Activated CD4-positive, alpha-beta T cell treated with anti-CD3 and anti-CD28 coated beads, Interleukin-2, amount 50 U/mL, for 4 hours (primary cell): ENCODE measurements around the gene BICD1.
"Not testable (repeated sequence)": the region's sequence is repeated elsewhere in the genome, so short reads cannot be mapped to it uniquely, and the experiment has no call there.

Experiments used
- DNase-seq, 2 experiments: peaks; one replicate each; pipeline ENCODE4 v3.0.0-alpha.2; 2020

Gene BICD1

DNA sequence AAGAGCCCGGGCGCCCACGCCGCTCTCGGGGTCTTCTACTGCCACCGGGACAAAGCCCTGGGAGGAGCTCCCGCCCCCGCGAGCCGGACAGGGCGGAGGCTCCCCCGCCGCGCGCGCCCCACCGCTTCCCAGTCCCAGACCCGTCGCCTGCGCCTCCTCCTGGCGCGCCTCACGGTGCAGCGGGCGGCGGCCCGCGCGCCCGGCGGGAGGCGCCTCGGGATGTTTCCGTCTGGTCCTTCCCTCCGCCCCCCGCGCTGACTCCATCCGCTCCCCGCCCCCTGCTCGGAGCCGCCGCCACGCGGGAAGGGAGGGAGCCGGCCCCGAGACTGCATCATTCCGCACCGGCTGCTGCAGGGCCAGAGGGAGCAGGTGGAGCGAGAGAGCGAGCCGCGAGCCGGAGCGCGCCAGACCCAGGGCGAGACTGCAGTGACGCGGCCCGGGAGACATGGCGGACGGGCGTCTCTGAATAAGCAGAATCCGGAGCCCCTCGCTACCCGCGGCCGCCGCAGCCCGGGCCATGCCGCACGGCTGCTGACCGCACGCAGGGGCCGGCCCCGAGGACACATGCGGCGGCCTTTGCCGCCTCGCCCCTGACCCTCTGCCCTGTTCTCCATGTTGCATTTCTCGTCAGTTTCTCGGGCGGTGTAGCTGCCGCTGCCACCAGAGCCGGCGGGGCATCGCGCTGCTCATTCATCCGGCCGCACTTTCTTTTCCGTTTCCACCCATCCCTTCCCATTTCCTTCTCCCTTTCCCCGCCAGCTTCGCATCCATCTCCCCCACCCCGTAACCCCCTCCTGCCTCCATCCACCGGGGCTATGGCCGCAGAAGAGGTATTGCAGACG lies at the start of gene BICD1:
BICD1 (plus strand) TSS at position 331 of the 842 bp plus-strand sequence; CDS start at position 816, 485 bp downstream.
- peak; percentile 62 to 64 for DNase-seq

DNA sequence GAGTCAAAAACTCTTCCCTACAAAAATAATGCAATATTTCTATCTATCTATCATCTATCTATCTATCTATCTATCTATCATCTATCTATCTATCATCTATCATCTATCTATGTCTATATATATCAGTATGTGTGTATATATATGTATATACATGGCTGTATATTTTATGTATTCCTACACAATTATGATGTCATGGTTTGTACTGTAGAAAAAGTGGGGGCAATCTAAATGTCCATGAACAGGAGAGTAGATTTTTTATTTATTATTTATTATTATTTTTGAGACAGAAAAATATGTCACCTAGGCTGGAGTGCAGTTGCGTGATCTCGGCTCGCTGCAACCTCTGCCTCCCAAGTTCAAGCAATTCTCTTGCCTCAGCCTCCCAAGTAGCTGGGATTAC lies 45.6 kb upstream of the BICD1 start:
- DNase-seq = no peak

DNA sequence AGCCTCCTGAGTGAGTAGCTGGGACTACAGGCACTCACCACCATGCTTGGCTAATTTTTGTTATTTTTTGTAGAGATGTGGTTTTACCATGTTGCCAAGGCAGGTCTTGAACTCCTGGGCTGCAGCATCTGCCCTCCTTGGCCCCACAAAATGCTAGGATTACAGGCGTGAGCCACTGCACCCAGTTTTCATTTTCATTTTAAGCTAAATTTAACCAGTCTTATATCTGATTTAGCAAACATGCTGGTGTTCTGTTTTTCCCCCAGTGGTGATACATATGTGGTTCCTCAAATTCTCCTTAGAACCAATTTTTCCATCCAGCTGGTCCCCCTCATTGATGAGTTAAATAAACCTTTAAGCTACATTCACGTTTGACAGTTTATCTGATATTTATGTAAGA lies 43.8 kb upstream of the BICD1 start:
- no peak for DNase-seq

DNA sequence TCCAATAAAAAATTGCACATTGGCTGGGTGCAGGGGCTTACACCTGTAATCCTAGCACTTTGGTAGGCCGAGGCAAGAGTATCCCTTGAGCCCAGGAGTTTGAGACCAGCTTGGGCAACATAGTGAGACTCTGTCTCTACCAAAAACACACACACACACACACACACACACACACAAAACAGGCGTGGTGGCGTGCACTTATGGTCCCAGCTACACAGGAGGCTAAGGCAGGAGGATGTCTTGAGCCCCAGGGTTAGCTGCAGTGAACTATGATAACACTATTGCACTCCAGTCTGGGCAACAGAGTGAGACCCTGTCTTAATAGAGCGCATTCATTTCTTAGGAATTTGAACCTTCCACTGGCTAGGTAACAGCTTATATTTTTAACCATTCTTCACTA lies 42.9 kb upstream of the BICD1 start:
- no peak for DNase-seq

DNA sequence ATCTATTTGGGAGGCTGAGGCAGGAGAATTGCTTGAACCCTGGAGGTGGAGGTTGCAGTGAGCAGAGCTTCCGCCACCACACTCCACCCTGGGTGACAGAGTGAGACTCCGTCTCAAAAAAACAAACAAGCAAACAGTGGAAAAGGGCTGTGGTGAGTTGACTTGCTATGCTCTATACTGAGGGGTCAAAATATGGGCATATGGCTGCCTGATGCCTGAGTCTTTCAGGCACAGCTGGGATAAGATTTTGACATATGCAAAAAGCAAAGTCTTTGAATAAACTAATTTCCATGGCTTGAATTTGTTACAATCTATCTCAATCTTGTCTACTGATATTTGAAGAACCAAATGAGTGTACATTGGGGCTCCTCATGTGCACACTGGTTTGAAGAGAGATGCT lies 40.4 kb upstream of the BICD1 start:
- DNase-seq = no peak

DNA sequence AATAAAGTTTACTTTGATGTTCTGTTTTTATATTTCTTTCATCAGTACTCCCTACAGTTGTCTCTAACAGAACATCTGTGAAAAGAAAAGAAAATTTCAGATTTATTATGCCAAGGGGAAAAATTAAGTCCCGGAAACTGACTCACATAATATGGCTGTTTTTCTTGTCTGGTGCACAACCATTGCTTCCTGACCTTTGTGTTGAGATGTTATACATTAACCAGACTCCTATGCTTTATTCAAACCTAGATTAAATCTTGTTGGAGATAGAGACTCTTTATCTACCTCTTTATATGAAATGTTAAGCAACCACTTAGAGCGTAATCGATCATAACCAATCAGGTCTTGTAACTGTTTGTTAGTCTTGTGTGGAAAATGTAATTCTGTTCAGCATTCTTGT lies 37.6 kb upstream of the BICD1 start:
- DNase-seq = no peak

DNA sequence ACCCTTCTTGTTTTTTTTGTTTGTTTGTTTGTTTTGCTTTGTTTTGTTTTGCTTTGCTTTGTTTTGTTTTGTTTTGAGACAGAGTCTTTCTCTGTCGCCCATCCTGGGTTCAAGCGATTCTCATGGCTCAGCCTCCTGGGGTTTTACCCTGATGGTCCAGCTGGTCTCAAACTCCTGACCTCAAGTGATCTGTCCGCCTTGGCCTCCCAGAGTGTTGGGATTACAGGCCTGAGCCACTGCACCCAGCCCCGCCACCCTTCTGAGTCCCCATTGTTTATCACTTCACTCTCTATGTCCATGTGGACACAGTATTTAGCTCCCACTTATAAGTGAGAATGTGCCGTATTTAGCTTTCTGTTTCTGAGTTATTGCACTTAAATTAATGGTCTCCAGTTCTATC lies 36.9 kb upstream of the BICD1 start:
- DNase-seq = no peak

DNA sequence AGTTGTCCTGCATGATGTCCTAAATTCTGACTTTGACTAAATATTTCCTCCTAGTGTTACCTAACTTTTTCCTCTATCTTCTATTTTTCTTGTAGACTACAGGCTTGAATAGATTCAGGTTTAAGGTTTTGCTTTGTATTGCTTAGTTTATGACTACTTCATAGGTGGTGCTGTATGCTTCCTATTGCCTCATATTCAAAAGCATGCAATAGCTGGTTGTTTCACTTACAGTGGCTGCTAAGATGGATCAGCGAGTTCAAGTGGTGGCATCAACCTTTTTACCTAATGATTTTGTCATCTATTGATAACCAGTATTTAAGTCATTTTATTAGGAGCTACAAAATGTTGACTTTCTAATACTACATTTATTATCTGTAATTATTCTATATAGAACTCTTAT lies 36.3 kb upstream of the BICD1 start:
- DNase-seq = no peak

DNA sequence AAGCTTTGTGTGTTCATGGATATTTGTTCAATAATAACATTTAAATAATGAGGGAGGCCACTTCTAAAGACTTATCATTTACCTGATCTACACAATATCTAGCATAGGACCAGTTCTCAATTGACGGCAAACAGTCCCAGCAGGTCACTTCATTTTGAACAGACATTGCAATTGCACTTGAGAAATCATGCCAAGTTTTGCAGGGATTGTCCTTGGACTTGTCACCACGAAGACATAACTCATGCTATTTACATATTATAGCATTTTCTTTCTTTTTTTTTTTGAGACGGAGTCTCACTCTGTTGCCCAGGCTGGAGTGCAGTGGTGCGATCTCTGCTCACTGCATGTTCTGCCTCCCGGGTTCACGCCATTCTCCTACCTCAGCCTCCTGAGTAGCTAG lies 34.5 kb upstream of the BICD1 start:
- DNase-seq = no peak

DNA sequence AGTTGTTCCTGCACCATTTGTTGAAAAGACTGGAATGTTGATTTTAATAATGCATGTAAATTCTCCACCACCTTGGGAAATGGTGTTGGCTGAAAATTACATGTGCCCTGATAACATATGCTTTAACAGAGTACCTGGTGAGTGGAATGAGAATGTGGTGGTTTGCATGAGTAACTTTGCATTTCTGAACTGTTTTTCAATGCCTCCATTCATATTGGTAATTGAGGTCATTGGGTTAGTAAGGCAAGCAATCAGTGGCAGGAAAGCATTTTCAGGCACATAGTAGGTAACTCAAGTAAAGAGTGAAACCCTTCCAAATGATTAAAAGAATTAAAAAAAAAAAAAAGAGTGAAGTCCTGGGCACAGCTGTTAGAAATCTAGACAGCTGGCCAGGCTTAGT lies 32.2 kb upstream of the BICD1 start:
- no peak for DNase-seq

DNA sequence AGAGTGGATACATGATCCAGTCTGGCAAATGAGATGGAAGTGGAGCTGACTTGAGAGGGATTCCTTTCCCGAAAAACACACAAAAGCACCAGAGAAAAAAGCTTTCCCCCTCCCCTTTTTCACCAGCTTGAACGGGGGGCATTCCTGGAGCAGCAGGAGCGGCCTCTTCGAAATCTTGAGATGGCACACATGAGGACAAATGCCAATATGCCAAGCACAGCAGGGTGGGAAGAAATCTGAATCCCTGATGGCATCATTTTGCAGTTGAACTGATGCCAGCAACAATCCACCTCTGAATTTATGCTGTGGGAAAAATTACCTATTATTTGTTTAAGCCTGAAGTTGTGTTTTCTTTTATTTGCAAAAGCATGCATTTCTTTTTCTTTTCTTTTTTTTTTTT lies 29.7 kb upstream of the BICD1 start:
- no peak for DNase-seq

DNA sequence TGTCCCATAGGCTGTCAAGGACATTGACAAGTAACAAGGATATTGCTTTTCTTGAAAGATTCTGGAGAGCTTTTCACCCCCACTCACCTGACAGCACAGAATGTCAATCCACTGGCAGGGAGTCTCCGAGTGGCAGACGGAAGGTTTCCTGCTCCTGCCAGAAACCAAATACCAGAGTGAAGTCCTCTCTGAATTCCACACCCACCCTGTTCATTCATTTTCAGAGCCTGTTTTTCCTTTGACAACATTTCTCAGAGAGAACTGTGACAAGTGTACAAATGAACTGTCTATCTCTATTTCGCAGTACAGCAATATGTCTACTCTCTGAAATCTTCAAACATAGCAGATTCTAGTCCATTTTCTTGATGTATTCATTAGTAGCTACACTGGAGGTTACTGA lies 26.2 kb upstream of the BICD1 start:
- no peak for DNase-seq

DNA sequence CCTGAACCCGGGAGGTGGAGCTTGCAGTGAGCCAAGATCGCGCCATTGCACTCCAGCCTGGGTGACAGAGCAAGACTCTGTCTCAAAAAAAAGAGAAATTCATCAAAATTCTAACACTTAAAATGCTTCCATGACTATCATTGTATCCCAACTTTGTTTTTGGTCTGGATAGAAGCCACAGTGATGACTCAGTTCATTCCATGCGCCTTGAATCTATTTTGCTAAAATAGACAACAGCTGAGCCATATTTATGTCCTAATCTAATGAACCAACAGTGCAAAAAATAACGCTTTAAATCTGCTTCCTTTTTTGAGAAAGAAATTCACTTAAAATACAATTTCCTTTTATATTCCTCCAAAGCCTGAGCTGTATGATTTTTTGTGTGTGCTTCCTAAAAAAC lies 23.2 kb upstream of the BICD1 start:
- DNase-seq = no peak

DNA sequence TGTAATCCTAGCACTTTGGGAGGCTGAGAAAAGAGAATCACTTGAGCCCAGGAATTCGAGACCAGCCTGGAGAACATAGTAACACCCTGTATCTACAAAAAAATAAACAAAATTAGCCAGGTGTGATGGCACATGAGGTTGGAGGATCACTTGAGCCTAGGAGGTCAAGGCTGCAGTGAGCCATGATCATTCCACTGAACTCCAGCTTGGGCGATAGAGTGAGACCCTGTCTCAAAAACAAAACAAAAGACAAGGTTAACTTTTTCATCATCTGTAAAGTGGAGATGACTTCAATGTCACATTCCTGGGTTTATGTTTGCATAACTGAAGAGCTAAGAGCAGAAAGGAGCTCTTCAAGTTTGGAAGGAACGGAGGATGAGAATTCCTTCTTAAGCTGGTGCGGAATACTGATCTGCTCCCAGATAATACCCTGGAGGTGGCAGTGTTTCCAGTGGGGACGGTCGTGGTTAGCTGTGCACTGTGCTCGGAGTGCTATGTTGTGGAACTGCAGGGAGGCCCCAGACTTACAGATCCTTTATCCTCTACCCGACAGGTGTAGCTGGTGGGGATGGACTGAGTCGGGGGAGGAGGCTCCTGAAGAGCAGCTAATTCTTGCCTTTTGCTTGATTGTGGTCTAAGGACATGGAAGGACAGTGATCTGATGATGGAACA lies 22.5 kb upstream of the BICD1 start:
- DNase-seq = no peak

DNA sequence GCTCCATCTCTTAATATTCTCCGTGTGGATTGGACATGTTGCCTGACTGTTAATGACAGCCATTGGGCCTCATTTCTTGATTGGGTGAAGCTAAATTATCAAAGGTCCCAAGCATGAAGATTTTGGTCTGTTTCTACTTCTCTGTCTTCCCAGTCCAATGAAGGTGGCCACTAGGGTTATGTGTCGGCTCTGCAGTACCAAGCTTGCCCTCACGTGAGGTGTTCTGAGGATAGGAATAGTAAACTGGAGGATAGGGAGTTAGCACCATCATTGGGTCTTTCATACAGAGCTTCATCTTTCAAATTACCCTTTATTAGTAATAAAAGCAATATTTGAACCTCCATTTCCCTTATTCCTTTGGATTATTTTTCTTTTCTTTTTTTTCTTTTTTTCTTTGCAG lies 21.9 kb upstream of the BICD1 start:
- no peak for DNase-seq

DNA sequence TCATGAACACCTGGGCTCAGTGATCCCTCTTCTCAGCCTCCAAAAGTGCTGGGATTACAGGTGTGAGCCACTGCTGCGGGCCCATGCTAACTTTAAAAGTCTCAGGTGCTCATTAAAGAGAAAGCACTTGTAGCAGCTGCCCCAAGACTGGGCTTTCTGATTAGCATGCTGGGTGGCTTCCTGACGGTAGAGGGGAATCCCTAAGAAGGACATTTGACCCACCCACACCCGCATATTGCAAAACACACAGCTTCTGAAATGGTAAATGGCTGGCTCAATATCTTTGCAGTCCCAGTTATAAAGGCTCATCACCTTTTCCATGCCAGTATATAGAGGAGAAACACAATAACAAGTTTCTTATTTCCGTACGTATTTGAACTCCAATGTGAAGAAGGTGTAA lies 19.3 kb upstream of the BICD1 start:
- DNase-seq = no peak

DNA sequence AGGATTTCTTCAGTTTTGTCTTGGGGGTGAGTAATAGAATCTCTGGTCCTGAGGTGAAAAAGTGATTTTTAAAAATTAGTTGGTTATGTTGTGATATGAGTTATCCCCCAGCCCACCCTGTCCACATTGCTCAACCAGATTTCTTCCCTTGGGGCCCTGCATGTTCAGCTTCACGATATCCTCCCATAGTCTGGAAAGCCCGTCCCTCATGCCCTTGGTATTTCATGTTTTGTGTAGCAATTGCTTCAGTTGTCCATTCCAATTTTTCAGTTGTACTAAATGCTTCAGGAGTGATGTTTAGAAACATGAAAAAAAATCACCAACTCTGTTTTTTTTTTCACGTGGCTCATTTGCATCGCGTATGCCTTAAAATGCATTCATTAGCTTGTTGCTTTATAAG lies 17.5 kb upstream of the BICD1 start:
- DNase-seq = no peak

DNA sequence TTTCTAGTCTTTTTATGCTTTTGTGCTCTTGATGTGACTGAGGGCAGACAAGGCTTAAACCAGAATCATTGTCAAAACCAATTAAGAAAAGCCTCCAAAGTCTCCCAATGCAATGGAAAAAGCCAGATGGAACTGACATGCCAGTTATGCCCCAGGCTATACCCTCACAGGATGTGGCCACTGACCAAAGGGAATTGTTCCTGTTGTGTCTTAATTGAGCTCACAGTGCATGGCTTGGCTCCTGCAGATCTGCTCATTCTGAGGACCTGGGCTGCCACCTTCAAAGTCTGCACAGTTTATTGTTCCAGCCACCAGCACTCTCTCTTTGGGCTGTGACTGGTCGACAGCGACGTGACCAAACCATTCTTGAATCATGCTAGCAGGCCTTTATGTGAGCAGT lies 17.1 kb upstream of the BICD1 start:
- DNase-seq = no peak

DNA sequence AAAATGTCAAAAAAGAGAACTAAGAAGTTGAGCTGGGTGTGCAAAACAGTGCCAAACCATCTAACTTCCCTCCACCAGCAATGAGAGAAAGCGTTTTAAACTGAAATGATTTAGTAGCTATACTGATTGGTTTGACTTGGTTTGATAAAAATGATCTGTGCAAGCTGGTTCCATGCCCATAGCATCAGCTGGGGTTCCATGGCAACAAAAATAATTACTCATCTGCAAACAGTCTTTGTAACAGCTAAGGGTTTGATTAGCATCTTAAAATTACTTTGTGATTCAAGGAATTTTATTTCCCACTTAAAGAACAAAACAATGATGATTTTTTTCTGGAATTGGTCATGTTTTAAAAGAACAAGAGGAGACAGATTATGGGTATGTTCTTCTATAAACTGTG lies 15.0 kb upstream of the BICD1 start:
- DNase-seq = no peak

DNA sequence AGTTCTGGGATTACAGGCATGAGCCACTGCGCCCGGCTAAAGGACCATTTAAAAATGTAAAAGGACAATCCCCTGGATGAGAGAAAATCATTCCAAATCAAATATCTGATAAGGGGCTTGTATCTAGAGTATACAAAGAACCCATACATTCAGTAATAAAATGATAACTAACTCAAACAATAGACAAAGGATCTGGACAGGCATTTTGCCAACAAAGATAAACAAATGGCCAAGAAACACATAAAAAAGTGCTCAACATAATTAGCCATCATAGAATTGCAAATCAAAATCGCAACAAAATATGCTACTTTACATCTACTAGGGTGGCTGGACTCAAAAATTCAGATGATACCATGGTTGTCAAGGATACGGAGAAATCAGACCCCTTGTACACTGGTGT lies 8.5 kb upstream of the BICD1 start:
- no peak for DNase-seq

DNA sequence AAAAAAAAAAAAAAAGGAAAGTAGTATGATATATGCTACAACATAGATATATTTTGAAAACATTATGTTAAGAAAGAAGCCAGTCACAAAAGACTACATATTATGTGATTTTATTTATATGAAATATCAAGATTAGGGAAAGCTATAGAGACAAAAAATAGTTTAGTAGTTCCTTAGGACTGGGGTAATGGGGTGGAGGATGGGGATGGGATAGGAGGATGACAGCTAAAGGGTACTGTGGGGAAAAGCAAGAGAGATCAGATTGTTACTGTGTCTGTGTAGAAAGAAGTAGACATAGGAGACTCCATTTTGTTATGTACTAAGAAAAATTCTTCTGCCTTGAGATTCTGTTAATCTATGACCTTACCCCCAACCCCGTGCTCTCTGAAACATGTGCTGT lies 7.4 kb upstream of the BICD1 start:
- not testable (repeated sequence) for DNase-seq

DNA sequence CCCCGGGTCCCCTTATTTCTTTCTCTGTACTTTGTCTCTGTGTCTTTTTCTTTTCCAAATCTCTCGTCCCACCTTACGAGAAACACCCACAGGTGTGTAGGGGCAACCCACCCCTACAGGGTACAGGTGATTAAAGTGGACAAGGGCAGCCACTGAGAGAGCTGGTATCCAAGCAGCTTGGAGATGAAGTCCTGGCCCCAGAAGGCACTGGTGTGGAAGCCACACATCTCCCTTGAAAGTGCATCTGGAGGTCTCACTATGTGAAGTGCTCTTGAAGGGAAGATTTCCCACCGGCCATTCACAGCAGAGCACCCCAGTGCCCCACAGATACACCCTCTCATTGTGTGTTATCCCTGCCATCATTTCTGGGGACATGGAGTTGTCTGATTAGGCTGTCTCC lies 6.3 kb upstream of the BICD1 start:
- DNase-seq = no peak

DNA sequence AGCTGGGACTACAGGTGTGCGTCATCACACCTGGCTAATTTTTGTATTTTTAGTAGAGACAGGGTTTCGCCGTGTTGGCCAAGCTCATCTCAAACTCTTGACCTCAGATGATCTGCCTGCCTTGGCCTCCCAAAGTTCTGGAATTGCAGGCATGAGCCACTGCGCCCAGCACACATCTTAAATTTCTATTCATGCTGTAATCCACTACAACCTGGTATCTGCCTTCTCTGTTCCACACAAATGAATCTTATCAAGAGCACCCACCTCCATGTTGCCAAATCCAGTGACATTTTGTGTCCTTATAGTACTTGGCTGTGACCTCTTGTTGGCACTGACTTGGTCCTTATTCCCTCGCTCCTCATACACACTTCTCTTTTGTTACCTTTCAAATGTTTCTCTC lies 5.8 kb upstream of the BICD1 start:
- DNase-seq = no peak

DNA sequence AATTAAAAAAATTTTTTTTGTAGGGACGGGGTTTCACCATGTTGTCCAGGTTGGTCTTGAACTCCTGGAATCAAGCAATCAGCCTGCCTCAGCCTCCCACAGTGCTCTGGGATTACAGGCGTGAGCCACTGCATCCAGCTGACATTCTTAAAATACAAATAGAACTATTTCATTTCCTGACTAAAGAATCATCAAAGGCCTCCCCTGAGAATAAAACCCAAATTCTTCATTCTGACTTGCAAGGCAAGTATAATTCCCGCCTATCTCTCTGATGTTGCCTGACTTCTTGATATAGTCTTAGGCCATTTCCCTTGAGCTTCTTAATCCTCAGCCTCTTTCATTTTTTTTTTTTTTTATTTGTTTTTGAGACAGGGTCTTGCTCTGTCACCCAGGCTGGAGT lies 4.4 kb upstream of the BICD1 start:
- DNase-seq = no peak
